Kidney (tissue), 14 donors: ENCODE data around the gene KCNC3. TPM values are rescaled to one million over a fixed set of nuclear protein-coding genes. Genes with fewer than 3 reads are reported as not detected.

Experiments used
- DNase-seq, 5 donors: peaks; one replicate each; pipeline ENCODE4 v3.0.0-alpha.2; 2013 to 2020
- FAIRE-seq: peaks from 2 replicates; lab custom pipeline; 2012; peaks lifted over from hg19 to GRCh38; lab: Jason Lieb, UNC
- H3K27ac ChIP-seq, 2 donors: one replicate each; pipeline ENCODE4 v1.7.0; 2013; ENCODE audit warnings: low read depth in 2 of 2, low read length in 2 of 2, inconsistent platforms in 1 of 2
- H3K27me3 ChIP-seq: one replicate; pipeline ENCODE4 v1.7.1; 2013; ENCODE audit warnings: low read length, inconsistent platforms; ENCODE audit not compliant: control insufficient read depth, insufficient read depth
- H3K36me3 ChIP-seq, 3 donors: one replicate each; pipeline versions ENCODE4 v1.7.0 to v1.7.1; 2013; ENCODE audit warnings: low read length in 3 of 3, control low read depth in 1 of 3, inconsistent platforms in 1 of 3; ENCODE audit not compliant: insufficient read depth in 3 of 3, control insufficient read depth in 2 of 3
- H3K4me1 ChIP-seq, 3 donors: one replicate each; pipeline versions ENCODE4 v1.7.0 to v1.7.1; 2013; ENCODE audit warnings: low read length in 3 of 3, inconsistent platforms in 1 of 3, low read depth in 1 of 3; ENCODE audit not compliant: control insufficient read depth in 2 of 3, insufficient read depth in 2 of 3
- H3K4me3 ChIP-seq, 3 donors: one replicate each; pipeline versions ENCODE4 v1.7.0 to v1.8.1; 2013; ENCODE audit warnings: low read length in 3 of 3, control low read depth in 1 of 3, inconsistent platforms in 1 of 3
- H3K9ac ChIP-seq, 3 donors: one replicate each; pipeline versions ENCODE4 v1.7.0 to v1.7.1; 2013; ENCODE audit warnings: low read length in 3 of 3, control low read depth in 1 of 3, inconsistent platforms in 1 of 3
- H3K9me3 ChIP-seq, 3 donors: one replicate each; pipeline versions ENCODE4 v1.7.0 to v1.7.1; 2013; ENCODE audit warnings: low read length in 3 of 3, control low read depth in 1 of 3, inconsistent platforms in 1 of 3; ENCODE audit not compliant: control insufficient read depth in 2 of 3, insufficient read depth in 1 of 3
- intact Hi-C: fragments of 100-400 bp; cut with DNase I; formaldehyde crosslinking; loops from one replicate; pipeline ENCODE4 v1.11.1; 2022
- polyA plus RNA-seq: library from polyadenylated mRNA; stranded (reverse); fragments of 350-450 nt; fragmentation: Illumina TruSeq; extraction: RNeasy Lipid Tissue Mini Kit (QIAGEN cat#74804); gene quantifications from one replicate; pipeline ENCODE4 v1.2.3, GENCODE V29; 2014; ENCODE audit warnings: low read depth, low replicate concordance; ENCODE audit not compliant: insufficient read depth
- total RNA-seq: library from RNA; stranded (reverse); fragmentation: NEBNext Ultra II Directional; extraction: Animal tissue kit (Norgen Biotek cat#: 25700); gene quantifications from one replicate; pipeline ENCODE4 v1.2.1, GENCODE V29; 2021
- TF ChIP-seq, protein P1 (sequence below): IDR thresholded peaks from 3 replicates; pipeline ENCODE4 v1.5.1; 2012; ENCODE audit warnings: mild to moderate bottlenecking, moderate library complexity, borderline replicate concordance; ENCODE audit not compliant: insufficient read depth; ENCODE audit errors: extremely low read depth
- donor health status: control.
- donor health status: control.
- donor health status: control.
- donor health status: control.
- donor health status: control.
- donor health status: DM: yes; HTN: yes; CAD: no.
- donor health status: Normal renal cell carcinoma (clear cell type).

The KCNC3 gene
- total and polyA plus RNA-seq, 2 donors from 2014 or later, result 9.1 to 31.0 TPM

- no peak overlapping the region for H3K9ac ChIP-seq
- FAIRE-seq (no peak), DNase-seq (peak in 2 of 5 donors; percentile 21 to 36)
- no peaks in the 10 kb centered on the region for H3K9me3 ChIP-seq
- TF ChIP-seq, protein P1, sequence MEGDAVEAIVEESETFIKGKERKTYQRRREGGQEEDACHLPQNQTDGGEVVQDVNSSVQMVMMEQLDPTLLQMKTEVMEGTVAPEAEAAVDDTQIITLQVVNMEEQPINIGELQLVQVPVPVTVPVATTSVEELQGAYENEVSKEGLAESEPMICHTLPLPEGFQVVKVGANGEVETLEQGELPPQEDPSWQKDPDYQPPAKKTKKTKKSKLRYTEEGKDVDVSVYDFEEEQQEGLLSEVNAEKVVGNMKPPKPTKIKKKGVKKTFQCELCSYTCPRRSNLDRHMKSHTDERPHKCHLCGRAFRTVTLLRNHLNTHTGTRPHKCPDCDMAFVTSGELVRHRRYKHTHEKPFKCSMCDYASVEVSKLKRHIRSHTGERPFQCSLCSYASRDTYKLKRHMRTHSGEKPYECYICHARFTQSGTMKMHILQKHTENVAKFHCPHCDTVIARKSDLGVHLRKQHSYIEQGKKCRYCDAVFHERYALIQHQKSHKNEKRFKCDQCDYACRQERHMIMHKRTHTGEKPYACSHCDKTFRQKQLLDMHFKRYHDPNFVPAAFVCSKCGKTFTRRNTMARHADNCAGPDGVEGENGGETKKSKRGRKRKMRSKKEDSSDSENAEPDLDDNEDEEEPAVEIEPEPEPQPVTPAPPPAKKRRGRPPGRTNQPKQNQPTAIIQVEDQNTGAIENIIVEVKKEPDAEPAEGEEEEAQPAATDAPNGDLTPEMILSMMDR, result no peak
- H3K36me3 ChIP-seq, result peaks cover 0 to 6% (median 0%) of the 10 kb centered on the region in 3 donors
- H3K27ac ChIP-seq, result no peak overlapping the region
- no peak overlapping the region for H3K4me3 ChIP-seq
- intact Hi-C loops, result no loop called here
- no peaks in the 10 kb centered on the region for H3K4me1 ChIP-seq
- H3K27me3 ChIP-seq, result no peaks in the 10 kb centered on the region
Observed at GRCh38 chr19:50269653-50270052, 59.5 kb downstream of the KCNC3 start.

- intact Hi-C loops, result no loop called here
- peaks cover 0 to 6% (median 0%) of the 10 kb centered on the region in 3 donors for H3K36me3 ChIP-seq
- no peak for FAIRE-seq
Observed at GRCh38 chr19:50268501-50268900, 60.7 kb downstream of the KCNC3 start.

GRCh38 chr19:50268041-50268440, 61.1 kb downstream of the KCNC3 start:
- H3K4me3 ChIP-seq, result no peak overlapping the region
- peak in 4 of 5 donors; percentile 36 to 55 (median 46) for DNase-seq
- no peaks in the 10 kb centered on the region for H3K9me3 ChIP-seq
- H3K27ac ChIP-seq, result no peak overlapping the region
- H3K9ac ChIP-seq, result no peak overlapping the region
- no peaks in the 10 kb centered on the region for H3K27me3 ChIP-seq
- H3K36me3 ChIP-seq, result peaks cover 0 to 6% (median 0%) of the 10 kb centered on the region in 3 donors
- FAIRE-seq, result no peak
- TF ChIP-seq, protein P1, result no peak
- intact Hi-C loops, result no loop called here
- H3K4me1 ChIP-seq, result no peaks in the 10 kb centered on the region

More at GRCh38 chr19:50268501-50268900, 60.7 kb downstream of the KCNC3 start:
- Histone ChIP-seq H3K9ac (no peak overlapping the region), H3K27ac (no peak overlapping the region), H3K4me1 (no peaks in the 10 kb centered on the region), H3K27me3 (no peaks in the 10 kb centered on the region), H3K4me3 (no peak overlapping the region), H3K9me3 (no peaks in the 10 kb centered on the region)
- DNase-seq, result peak in 1 of 5 donors; percentile 31
- TF ChIP-seq, protein P1, result no peak

DNA sequence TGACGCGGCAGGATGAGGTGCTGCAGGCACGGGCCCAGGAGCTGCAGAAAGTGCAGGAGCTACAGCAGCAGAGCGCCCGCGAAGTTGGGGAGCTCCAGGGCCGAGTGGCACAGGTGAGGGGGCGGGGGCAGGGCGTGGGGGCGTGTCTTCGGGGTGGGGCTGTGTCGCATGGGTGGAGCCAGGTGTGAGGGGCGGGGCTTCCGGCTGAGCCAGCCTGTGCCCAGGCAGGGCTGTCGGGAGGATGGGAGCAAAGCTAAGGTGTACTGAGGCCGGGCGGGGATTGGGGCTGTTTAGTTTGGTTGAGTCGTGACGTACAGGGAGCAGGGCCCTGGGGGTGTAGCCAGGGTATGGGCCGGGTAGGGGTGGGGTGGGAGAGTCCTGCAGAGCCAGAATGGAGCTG, 62.3 kb downstream of the KCNC3 start:
- Histone ChIP-seq H3K9me3 (no peaks in the 10 kb centered on the region), H3K27me3 (no peaks in the 10 kb centered on the region), H3K9ac (no peak overlapping the region), H3K36me3 (peaks cover 0 to 8% (median 0%) of the 10 kb centered on the region in 3 donors), H3K4me3 (no peak overlapping the region), H3K27ac (no peak overlapping the region), H3K4me1 (no peaks in the 10 kb centered on the region)
- TF ChIP-seq, protein P1, result no peak
- no peak for FAIRE-seq
- intact Hi-C loops, result no loop called here
- peak; percentile 25 to 75 (median 64) for DNase-seq
